Liver (tissue), 3 donors: ENCODE data around the gene CAB39.

Experiments
- ATF3 ChIP-seq: IDR thresholded peaks from 2 replicates; pipeline ENCODE4 v1.6.1; 2016; ENCODE audit warnings: antibody characterized with exemption
- EGR1 ChIP-seq, 2 donors: IDR thresholded peaks; 2 replicates each; pipeline ENCODE4 v1.6.1; 2016 to 2018; ENCODE audit warnings: antibody characterized with exemption in 2 of 2, low read depth in 2 of 2
- GABPA ChIP-seq, 2 donors: IDR thresholded peaks in 1 of 2; conservative IDR thresholded peaks in 1 of 2; 2 replicates each; pipeline ENCODE4 v1.6.1; 2016; ENCODE audit warnings: antibody characterized with exemption in 2 of 2, mild to moderate bottlenecking in 1 of 2, moderate library complexity in 1 of 2
- HNF4G ChIP-seq: IDR thresholded peaks from 2 replicates; pipeline ENCODE4 v1.6.1; 2016; ENCODE audit warnings: antibody characterized with exemption
- JUND ChIP-seq, 2 donors: IDR thresholded peaks; 2 replicates each; pipeline ENCODE4 v1.6.1; 2016; ENCODE audit warnings: antibody characterized with exemption in 2 of 2
- RAD21 ChIP-seq, 2 donors: IDR thresholded peaks; 2 replicates each; pipeline ENCODE4 v1.6.1; 2016; ENCODE audit warnings: antibody characterized with exemption in 2 of 2, mild to moderate bottlenecking in 2 of 2
- REST ChIP-seq: IDR thresholded peaks from 2 replicates; pipeline ENCODE4 v1.6.1; 2016; ENCODE audit warnings: antibody characterized with exemption, mild to moderate bottlenecking
- RXRA ChIP-seq, 2 donors: IDR thresholded peaks; 2 replicates each; pipeline ENCODE4 v1.6.1; 2017 to 2018; ENCODE audit warnings: antibody characterized with exemption in 2 of 2, mild to moderate bottlenecking in 1 of 2
- SP1 ChIP-seq: IDR thresholded peaks from 2 replicates; pipeline ENCODE4 v1.6.1; 2018; ENCODE audit warnings: antibody characterized with exemption, mild to moderate bottlenecking
- TAF1 ChIP-seq: conservative IDR thresholded peaks from 2 replicates; pipeline ENCODE4 v1.6.1; 2016; ENCODE audit warnings: antibody characterized with exemption, mild to moderate bottlenecking
- YY1 ChIP-seq: IDR thresholded peaks from 2 replicates; pipeline ENCODE4 v1.6.1; 2016; ENCODE audit warnings: antibody characterized with exemption, mild to moderate bottlenecking
- TF ChIP-seq, protein P1 (sequence below): fragments of 150-350 bp; IDR thresholded peaks from 2 replicates; pipeline ENCODE4 v1.5.1; 2017; ENCODE audit warnings: improper control_type of control experiment, low read depth, low read length; ENCODE audit not compliant: missing input control
- TF ChIP-seq, protein P2 (sequence below): IDR thresholded peaks from 2 replicates; pipeline ENCODE4 v1.6.1; 2016; ENCODE audit warnings: antibody characterized with exemption
- donor health status: healthy.
- donor health status: healthy.

DNA sequence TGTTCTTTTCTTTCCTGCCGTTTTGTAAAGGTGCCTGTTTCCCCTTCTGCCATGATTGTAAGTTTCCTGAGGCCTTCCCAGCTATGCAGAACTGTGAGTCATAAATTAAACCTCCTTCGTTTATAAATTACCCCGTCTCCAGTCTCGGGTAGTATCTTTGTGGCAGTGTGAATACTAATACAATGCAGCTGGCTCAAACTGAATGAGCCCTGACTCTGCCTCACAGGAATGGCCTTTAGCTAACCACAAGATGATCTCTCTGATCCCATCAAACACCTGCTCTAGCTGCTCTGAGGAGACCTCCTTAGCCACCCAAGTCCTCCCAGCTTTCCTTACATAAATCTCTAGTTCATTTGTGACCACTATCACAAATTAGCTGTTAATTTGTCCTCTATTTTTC lies 41.5 kb upstream of the CAB39 start:
- TF ChIP-seq, protein P1, sequence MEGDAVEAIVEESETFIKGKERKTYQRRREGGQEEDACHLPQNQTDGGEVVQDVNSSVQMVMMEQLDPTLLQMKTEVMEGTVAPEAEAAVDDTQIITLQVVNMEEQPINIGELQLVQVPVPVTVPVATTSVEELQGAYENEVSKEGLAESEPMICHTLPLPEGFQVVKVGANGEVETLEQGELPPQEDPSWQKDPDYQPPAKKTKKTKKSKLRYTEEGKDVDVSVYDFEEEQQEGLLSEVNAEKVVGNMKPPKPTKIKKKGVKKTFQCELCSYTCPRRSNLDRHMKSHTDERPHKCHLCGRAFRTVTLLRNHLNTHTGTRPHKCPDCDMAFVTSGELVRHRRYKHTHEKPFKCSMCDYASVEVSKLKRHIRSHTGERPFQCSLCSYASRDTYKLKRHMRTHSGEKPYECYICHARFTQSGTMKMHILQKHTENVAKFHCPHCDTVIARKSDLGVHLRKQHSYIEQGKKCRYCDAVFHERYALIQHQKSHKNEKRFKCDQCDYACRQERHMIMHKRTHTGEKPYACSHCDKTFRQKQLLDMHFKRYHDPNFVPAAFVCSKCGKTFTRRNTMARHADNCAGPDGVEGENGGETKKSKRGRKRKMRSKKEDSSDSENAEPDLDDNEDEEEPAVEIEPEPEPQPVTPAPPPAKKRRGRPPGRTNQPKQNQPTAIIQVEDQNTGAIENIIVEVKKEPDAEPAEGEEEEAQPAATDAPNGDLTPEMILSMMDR = no peak
- TF ChIP-seq SP1 = no peak
- no peak for TF ChIP-seq ATF3
- TF ChIP-seq RXRA (IDR thresholded peaks at IDR 0.05) = no peak
- no peak for TF ChIP-seq GABPA (IDR thresholded peaks at IDR 0.05 in 1 of 2, conservative IDR thresholded peaks at IDR 0.05 in 1 of 2)
- TF ChIP-seq HNF4G = no peak
- TF ChIP-seq, protein P2, sequence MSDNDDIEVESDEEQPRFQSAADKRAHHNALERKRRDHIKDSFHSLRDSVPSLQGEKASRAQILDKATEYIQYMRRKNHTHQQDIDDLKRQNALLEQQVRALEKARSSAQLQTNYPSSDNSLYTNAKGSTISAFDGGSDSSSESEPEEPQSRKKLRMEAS = no peak
- no peak for TF ChIP-seq TAF1
- no peak for TF ChIP-seq RAD21 (IDR thresholded peaks at IDR 0.05)
- no peak for TF ChIP-seq EGR1 (IDR thresholded peaks at IDR 0.05; ENCODE audit: low read depth in 2 of 2)
- TF ChIP-seq REST = no peak
- no peak for TF ChIP-seq JUND (IDR thresholded peaks at IDR 0.05)
- no peak for TF ChIP-seq YY1
